LNCaP clone FGC (cell line): Measurements from ENCODE around the gene CITED2.

ENCODE experiments used
- DNase-seq: peaks from one replicate; pipeline ENCODE4 v3.0.0-alpha.2; 2011; ENCODE audit warnings: low read depth
- H3K4me3 ChIP-seq: 2 replicates; pipeline ENCODE4 v1.5.1; 2011; ENCODE audit warnings: mild to moderate bottlenecking, low read depth, low read length, control low read depth
- CTCF ChIP-seq: IDR thresholded peaks from 2 replicates; pipeline ENCODE4 v1.5.1; 2012; ENCODE audit warnings: mild to moderate bottlenecking; ENCODE audit not compliant: control insufficient read depth, insufficient read depth; ENCODE audit errors: extremely low read depth

Gene CITED2

GRCh38 chr6:139386404-139386803 is 12.0 kb upstream of the CITED2 start:
- H3K4me3 ChIP-seq, result no peak overlapping the region
- no peak for TF ChIP-seq CTCF
- no peak for DNase-seq

DNA sequence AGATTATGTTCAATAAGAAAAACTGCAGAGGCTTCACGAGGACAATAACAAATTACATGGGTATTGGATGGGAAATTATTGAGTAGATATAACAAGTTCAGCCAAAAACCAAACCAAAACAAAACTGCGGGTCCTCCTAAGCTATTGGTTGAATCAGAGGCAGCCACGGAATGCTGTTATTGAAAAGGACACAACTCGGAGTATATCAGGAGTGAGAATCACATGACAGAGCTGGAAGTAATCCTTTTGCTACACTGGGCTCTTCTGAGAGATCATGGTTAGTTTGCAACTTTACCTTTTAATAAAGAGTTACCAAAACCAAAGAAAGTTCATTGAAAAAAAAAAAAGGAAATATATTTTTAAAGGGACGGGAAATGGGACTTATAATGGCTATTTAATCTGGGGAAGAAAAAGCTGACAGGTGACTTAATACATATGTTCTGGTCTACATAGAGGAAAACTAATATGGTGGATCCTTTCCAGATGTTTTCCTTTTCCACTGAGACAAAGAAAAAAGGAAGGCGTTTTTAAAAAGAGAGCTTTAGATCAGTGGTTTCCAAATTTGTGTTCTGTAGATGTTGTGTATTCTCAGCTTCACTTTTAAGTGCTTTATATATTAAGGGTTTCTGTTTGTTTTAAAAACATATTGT is 6.9 kb upstream of the CITED2 start:
- no peak for DNase-seq
- no peak overlapping the region for H3K4me3 ChIP-seq
- TF ChIP-seq CTCF, result no peak

DNA sequence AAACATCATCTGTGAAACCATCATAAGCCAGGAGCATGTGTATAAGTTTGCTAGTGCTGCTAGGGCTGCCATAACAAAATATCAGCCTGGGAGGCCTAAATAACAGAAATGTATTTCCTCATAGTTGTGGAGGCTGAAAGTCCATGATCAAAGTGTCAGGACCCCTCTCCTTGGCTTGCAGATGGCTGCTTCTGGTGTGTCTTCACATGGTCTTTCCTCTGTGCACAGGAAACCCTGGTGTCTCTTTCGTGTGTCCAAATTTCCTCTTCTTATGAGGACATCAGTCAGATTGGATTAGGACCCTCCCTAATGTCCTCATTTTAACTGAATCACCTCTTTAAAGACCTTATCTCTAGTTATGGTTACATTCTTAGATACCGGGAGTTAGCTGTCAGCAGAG is 6.2 kb upstream of the CITED2 start:
- no peak for TF ChIP-seq CTCF
- H3K4me3 ChIP-seq, result no peak overlapping the region
- no peak for DNase-seq

GRCh38 chr6:139380168-139380567 is 5.7 kb upstream of the CITED2 start:
- no peak for TF ChIP-seq CTCF
- DNase-seq, result no peak
- no peak overlapping the region for H3K4me3 ChIP-seq

DNA sequence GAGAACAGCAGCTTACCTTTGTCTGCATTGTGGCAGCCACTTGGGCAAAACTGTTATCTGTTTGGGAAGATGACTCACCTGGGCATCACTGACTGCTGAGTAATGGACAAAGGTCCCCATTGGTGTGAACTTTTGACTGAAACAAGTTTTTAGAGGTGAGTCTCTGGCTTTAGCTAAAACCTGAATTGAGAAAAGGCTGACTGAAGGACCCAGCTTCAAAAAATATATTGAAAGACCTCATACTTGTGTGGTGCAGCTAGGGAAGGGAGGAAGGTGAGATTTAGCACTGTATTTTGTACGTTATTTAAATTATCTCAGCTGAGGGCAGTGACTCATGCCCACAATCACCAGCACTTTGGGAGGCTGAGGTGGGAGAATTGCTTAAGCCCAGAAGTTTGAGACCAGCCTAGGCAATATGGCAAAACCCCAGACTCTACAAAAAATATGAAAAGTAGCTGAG is 4.5 kb upstream of the CITED2 start:
- no peak overlapping the region for H3K4me3 ChIP-seq
- no peak for DNase-seq
- TF ChIP-seq CTCF, result no peak

DNA sequence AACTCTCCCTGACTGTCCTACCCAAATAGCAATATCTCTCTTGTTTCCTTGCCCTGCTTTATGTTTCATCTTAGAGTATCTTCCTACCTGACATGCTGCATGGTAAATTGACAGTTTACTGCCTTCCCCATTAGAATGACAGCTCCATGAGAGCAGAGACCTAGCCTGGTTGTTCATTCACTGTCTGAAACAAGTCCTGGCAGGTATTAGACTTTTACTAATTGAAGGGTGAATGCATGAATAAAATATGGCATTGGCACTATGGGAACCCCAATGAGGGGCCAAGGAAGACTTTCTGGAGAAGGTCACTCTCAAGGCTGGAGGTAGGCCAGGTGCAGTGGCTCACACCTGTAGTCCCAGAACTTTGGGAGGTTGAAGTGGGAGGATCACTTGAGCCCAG is 3.8 kb upstream of the CITED2 start:
- TF ChIP-seq CTCF, result no peak
- H3K4me3 ChIP-seq, result no peak overlapping the region
- no peak for DNase-seq

GRCh38 chr6:139376604-139377218 is 2.3 kb upstream of the CITED2 start:
- H3K4me3 ChIP-seq, result peak overlapping the region; percentile 94
- DNase-seq, result peak; percentile 64
- TF ChIP-seq CTCF, result no peak
